Measurements from ENCODE around the gene QTRT2. TPM values are rescaled to one million over a fixed set of nuclear protein-coding genes. Genes with fewer than 3 reads are reported as not detected.

QTRT2 gene
- total and polyA plus RNA-seq, 4 donors: 4.3 to 11.3 (median 5.9) TPM

- no peaks in the 10 kb centered on the region for H3K27me3 ChIP-seq (ENCODE audit: control insufficient read depth in 4 of 4, insufficient read depth in 4 of 4, low read length in 3 of 4)
- DNase-seq (ENCODE audit: low spot score): no peak
- H3K27ac ChIP-seq (ENCODE audit: low read depth in 1 of 2, low read length in 2 of 2): no peak overlapping the region
- no peak overlapping the region for H3K9ac ChIP-seq (ENCODE audit: low read depth in 1 of 2, low read length in 2 of 2)
- H3K9me3 ChIP-seq (ENCODE audit: control insufficient read depth in 4 of 4, low read length in 3 of 4): no peaks in the 10 kb centered on the region
- no peak overlapping the region for H3K4me3 ChIP-seq (ENCODE audit: low read depth in 1 of 3, low read length in 3 of 3)
- TF ChIP-seq YY1 (IDR thresholded peaks at IDR 0.05) (no peak), GABPA (IDR thresholded peaks at IDR 0.05 in 1 of 2, conservative IDR thresholded peaks at IDR 0.05 in 1 of 2) (no peak), ATF3 (IDR thresholded peaks at IDR 0.05) (no peak), EGR1 (IDR thresholded peaks at IDR 0.05; ENCODE audit: low read depth in 2 of 2) (no peak), RAD21 (IDR thresholded peaks at IDR 0.05) (no peak), HNF4A (conservative IDR thresholded peaks at IDR 0.05) (no peak), SP1 (IDR thresholded peaks at IDR 0.05) (no peak), HNF4G (IDR thresholded peaks at IDR 0.05) (no peak), FOXA2 (IDR thresholded peaks at IDR 0.05) (no peak), RXRA (IDR thresholded peaks at IDR 0.05) (no peak), NR2F2 (IDR thresholded peaks at IDR 0.05) (no peak), TAF1 (conservative IDR thresholded peaks at IDR 0.05) (no peak), FOXA1 (IDR thresholded peaks at IDR 0.05) (no peak), REST (IDR thresholded peaks at IDR 0.05) (no peak), JUND (IDR thresholded peaks at IDR 0.05) (no peak)
- TF ChIP-seq, protein P1, sequence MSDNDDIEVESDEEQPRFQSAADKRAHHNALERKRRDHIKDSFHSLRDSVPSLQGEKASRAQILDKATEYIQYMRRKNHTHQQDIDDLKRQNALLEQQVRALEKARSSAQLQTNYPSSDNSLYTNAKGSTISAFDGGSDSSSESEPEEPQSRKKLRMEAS (IDR thresholded peaks at IDR 0.05): no peak
- TF ChIP-seq, protein P2, sequence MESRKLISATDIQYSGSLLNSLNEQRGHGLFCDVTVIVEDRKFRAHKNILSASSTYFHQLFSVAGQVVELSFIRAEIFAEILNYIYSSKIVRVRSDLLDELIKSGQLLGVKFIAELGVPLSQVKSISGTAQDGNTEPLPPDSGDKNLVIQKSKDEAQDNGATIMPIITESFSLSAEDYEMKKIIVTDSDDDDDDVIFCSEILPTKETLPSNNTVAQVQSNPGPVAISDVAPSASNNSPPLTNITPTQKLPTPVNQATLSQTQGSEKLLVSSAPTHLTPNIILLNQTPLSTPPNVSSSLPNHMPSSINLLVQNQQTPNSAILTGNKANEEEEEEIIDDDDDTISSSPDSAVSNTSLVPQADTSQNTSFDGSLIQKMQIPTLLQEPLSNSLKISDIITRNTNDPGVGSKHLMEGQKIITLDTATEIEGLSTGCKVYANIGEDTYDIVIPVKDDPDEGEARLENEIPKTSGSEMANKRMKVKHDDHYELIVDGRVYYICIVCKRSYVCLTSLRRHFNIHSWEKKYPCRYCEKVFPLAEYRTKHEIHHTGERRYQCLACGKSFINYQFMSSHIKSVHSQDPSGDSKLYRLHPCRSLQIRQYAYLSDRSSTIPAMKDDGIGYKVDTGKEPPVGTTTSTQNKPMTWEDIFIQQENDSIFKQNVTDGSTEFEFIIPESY (IDR thresholded peaks at IDR 0.05): no peak
- TF ChIP-seq, protein P3, sequence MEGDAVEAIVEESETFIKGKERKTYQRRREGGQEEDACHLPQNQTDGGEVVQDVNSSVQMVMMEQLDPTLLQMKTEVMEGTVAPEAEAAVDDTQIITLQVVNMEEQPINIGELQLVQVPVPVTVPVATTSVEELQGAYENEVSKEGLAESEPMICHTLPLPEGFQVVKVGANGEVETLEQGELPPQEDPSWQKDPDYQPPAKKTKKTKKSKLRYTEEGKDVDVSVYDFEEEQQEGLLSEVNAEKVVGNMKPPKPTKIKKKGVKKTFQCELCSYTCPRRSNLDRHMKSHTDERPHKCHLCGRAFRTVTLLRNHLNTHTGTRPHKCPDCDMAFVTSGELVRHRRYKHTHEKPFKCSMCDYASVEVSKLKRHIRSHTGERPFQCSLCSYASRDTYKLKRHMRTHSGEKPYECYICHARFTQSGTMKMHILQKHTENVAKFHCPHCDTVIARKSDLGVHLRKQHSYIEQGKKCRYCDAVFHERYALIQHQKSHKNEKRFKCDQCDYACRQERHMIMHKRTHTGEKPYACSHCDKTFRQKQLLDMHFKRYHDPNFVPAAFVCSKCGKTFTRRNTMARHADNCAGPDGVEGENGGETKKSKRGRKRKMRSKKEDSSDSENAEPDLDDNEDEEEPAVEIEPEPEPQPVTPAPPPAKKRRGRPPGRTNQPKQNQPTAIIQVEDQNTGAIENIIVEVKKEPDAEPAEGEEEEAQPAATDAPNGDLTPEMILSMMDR (IDR thresholded peaks at IDR 0.05; ENCODE audit: low read depth, low read length, missing input control): no peak
- H3K36me3 ChIP-seq (ENCODE audit: control insufficient read depth in 4 of 4, insufficient read depth in 3 of 4, low read depth in 1 of 4, low read length in 3 of 4): peaks cover 1 to 20% (median 14%) of the 10 kb centered on the region in 4 donors
- H3K4me1 ChIP-seq (ENCODE audit: control insufficient read depth in 4 of 4, insufficient read depth in 4 of 4, low read length in 3 of 4): no peaks in the 10 kb centered on the region
Measured at GRCh38 chr3:114089675-114090074, 33.1 kb downstream of the QTRT2 start.
